GM12892 (cell line): ENCODE data around the gene MIS12.

ENCODE experiments used
- DNase-seq: peaks from one replicate; pipeline ENCODE4 v3.0.0; 2011; ENCODE audit not compliant: insufficient read length
- FAIRE-seq: peaks from 2 replicates; lab custom pipeline; 2011; peaks lifted over from hg19 to GRCh38; lab: Jason Lieb, UNC
- POLR2A ChIP-seq: IDR thresholded peaks from 2 replicates; pipeline ENCODE4 v1.6.1; 2011; ENCODE audit warnings: low read depth, low read length, control low read depth
- POLR2AphosphoS5 ChIP-seq: IDR thresholded peaks from 2 replicates; pipeline ENCODE4 v1.6.1; 2011; ENCODE audit warnings: low read depth, low read length, control low read depth
- TAF1 ChIP-seq: IDR thresholded peaks from 2 replicates; pipeline ENCODE4 v1.6.1; 2011; ENCODE audit warnings: low read depth, mild to moderate bottlenecking, control low read depth, low read length, borderline replicate concordance

The MIS12 gene

GRCh38 chr17:5527601-5528250, 41.4 kb downstream of the MIS12 start:
- FAIRE-seq: no peak
- TF ChIP-seq POLR2AphosphoS5 (no peak), POLR2A (no peak), TAF1 (no peak)
- DNase-seq: no peak

GRCh38 chr17:5530265-5531084, 44.1 kb downstream of the MIS12 start:
- no peak for TF ChIP-seq POLR2A
- no peak for TF ChIP-seq TAF1
- TF ChIP-seq POLR2AphosphoS5: no peak
- no peak for DNase-seq
- no peak for FAIRE-seq

- no peak for TF ChIP-seq POLR2A
- no peak for TF ChIP-seq POLR2AphosphoS5
- TF ChIP-seq TAF1: no peak
- no peak for DNase-seq
- no peak for FAIRE-seq
These were observed 44.7 kb downstream of the MIS12 start for GRCh38 chr17:5531085-5531418.

GRCh38 chr17:5532581-5532980, 46.2 kb downstream of the MIS12 start:
- no peak for TF ChIP-seq POLR2AphosphoS5
- TF ChIP-seq TAF1: no peak
- TF ChIP-seq POLR2A: no peak
- no peak for FAIRE-seq

GRCh38 chr17:5533486-5534315, 47.3 kb downstream of the MIS12 start:
- no peak for DNase-seq
- no peak for TF ChIP-seq TAF1
- no peak for TF ChIP-seq POLR2AphosphoS5
- TF ChIP-seq POLR2A: no peak
- FAIRE-seq: no peak

More at GRCh38 chr17:5532581-5532980, 46.2 kb downstream of the MIS12 start:
- DNase-seq: no peak

- DNase-seq (no peak), FAIRE-seq (no peak)
- TF ChIP-seq TAF1 (no peak), POLR2AphosphoS5 (no peak), POLR2A (no peak)
These were observed 49.1 kb downstream of the MIS12 start for GRCh38 chr17:5535436-5535835.

- TF ChIP-seq TAF1 (no peak), POLR2AphosphoS5 (no peak)
- DNase-seq (no peak), FAIRE-seq (no peak)
These were observed 50.7 kb downstream of the MIS12 start for GRCh38 chr17:5536866-5537650.

- FAIRE-seq (no peak), DNase-seq (no peak)
- TF ChIP-seq TAF1: no peak
- no peak for TF ChIP-seq POLR2A
- TF ChIP-seq POLR2AphosphoS5: no peak
These were observed 52.9 kb downstream of the MIS12 start for GRCh38 chr17:5539286-5539685.

GRCh38 chr17:5540321-5540720, 54.0 kb downstream of the MIS12 start:
- DNase-seq (no peak), FAIRE-seq (no peak)
- no peak for TF ChIP-seq TAF1
- TF ChIP-seq POLR2AphosphoS5: no peak
